Measurements from ENCODE around the gene DNMT3L.
"Not testable (repeated sequence)": the region's sequence is repeated elsewhere in the genome, so short reads cannot be mapped to it uniquely, and the experiment has no call there.

DNMT3L gene

DNA sequence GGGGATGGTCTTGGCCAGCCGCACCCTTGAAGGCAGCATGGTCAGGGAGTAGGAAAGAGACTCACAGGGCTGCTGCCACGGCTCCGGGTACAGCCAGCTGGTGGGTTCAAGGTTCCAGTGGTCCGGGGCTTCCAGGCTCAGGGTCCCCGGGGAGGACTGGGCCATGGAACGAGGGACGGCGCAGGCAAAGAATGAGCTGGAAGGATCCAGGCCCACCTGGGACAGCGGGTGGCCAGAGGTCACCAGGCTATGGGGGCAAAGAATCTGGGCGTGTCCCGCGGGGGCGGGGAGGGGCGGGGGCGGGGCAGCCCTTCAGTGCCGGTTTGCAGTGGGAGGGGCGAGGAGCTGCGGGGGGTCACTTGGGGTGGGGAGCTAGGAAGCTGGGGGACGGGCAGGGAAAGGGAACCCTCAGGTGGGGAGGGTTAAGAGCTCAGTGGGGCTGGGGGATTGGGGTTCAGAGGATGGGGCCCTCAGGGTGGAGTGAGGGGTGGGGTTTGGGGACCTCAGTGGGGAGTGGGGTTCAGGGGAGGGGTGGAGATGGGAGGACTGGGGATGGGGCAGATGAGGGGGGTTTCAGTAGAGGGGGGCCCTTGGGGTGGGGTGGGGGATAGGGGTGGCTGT, at the start of gene DNMT3L:
Gene DNMT3L (minus strand): TSS at position 223 of the 621 bp plus-strand sequence. CDS start 638 bp downstream, outside the sequence.
- DNase-seq (ENCODE audit: low spot score), result no peak

DNA sequence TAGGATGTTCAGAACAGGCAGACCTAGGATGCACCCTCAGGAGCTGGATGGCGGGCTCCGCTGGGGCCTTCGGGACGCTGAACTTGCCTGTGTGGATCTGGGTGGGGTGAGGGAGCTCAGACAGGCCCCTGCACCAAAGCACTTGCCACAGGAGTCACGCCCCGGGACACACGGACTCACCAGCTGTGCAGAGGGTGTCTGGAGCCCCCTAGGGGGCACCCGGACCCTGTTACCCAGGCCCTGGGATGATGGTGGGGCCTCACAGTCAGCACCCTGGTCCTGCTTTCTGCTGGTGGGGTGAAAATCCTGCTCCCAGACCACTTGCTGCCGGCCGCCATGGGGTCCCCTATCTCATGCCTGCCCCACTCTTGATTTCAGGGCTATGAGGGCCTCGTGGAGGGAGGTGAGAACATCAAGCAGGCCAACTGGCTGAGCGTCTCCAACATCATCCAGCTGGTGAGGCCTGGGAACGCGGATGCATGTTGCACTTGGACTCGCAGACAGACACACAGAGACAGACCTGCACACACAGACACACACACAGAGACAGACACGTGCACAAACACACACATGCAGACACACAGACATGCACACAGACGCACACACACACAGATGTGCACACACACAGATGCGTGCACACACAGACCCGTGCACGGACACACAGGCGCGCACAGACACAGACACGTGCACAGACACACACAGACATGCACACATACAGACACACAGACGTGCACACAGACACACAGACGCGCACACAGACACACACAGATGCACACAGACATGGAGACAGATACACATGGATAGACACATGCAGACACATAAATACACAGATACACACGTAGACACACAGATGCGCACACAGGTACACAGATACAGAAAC, 49.2 kb upstream of the DNMT3L start:
- no peak for DNase-seq (ENCODE audit: low spot score)

DNA sequence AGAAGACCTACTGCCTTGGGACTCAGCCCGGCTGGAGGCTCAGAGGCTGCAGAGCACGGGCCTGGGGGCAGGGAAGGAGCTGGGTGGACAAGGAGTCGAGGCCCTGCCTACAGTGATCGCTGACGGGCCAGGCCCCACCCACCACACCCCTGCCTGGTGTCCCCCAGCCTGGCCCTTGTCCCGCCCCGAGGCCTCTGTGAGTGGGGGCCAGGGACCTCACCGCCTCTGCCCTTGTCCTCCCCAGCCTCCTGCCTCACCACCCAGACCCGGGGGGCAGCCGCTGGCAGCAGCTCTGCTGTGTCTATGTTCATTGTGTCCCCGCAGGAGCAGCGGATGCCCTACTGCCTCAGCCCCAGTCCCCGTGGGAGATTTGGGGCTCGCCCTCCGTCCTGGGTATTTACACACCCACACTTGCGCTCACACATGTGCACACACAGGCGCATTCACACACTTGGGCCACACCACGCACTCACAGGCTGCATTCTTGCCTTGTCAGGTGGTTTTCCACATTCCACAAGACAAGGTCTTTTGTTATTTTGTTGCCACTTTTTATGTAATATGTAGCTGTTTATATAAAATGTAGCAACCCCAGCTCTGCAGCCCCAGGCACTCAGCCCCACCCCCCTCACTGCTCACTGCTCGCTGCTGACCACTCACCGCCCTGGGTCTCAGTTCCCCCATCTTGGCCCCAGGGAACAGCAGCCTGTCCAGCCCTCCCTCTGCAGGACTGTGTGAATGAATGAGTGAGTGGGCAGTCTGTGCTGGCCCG, 45.4 kb upstream of the DNMT3L start:
- DNase-seq (ENCODE audit: low spot score), result no peak

DNA sequence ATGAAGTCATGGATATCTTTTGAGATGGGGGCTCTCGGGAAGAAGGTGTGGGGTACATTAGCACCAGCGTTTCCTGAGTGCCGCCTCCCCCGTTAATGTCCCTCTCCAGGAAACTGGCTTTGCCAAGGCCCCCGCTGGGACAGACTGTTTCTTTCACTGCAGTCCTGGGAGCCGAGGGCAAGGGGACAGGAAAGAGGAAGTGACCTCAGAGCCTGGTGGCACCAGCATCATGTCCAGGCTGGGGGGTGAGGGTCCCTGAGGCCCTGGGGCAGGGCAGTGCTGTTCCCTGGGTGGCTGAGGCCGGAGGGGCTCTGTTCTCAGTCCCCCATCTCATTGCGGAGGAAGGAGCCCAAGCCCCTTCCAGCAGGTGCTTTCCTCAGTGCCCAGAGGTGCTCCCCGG, 44.0 kb upstream of the DNMT3L start:
- DNase-seq (ENCODE audit: low spot score), result no peak

DNA sequence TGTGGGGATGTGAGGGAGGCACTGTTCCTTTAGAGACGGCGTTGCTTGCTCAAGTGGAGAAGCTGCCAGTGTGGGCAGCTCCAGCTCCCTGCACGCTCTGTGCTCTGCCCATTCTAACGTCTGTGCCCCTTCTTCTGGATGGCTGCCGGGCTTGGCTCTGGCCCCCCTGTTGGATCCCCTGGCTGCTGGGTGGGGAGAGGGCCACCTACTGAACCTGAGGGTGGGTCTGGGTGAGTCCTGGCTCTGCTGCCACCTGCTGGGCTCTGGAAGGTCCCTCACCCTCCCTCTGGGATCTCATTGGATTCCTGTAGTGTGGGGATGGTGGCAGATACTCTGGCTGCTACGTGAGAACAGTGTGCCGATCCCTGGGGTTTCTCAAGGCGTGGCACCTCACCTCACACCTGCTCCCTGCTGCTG, 43.2 kb upstream of the DNMT3L start:
- DNase-seq (ENCODE audit: low spot score), result peak; percentile 67

DNA sequence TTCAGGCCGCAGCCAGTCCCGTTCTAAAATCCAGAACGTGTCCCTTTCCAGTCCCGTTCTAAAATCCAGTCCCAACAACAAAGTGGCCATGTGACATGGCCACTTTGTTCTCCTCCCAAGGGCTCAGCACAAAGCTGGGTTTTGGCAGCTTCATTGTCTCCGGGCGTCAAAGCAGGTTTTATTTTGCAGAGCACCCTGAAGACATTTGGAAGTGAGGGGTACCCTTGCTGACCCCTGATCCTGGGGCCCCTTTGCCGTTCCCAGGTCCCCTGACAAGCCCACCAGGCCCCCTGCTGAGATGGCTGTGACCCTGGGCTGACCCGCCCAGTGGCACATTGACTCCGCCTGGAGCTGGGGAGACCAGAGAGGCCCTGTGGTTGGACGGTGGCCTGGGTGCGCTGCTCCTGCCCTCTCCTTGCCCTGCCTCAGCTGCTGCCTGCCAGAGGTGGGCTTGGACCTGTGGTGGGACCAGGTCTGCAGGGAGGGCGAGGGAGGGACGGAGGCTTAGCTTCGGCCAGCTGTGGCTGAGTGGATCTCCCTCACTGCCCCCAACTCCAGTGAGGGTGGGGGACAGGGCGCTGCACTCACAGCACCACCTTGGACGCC, 42.4 kb upstream of the DNMT3L start:
- DNase-seq (ENCODE audit: low spot score), result no peak

DNA sequence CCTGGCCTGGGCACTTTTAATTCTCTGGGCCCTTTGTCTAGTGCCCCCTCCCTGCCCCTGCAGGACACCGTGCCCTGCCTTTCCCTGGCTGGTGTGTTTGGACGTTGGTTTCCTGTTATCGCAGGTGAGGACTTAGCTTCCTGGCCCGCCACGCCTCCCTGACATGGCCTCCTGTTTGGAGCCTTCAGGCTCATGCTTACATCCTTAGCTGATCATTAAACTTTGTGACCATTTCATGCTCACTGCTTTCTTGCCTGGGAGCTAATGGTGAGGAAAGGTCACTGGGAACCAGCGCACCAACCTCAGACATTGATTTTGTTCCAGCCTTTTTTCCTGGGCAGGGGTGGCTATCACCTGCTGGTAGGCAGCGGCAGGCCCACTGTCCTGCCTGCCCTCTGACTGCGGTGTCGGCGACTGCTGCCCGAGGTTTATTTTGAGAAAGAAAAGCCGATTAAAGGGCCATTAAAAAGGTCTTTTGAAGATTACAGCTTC, 41.8 kb upstream of the DNMT3L start:
- DNase-seq (ENCODE audit: low spot score), result no peak

DNA sequence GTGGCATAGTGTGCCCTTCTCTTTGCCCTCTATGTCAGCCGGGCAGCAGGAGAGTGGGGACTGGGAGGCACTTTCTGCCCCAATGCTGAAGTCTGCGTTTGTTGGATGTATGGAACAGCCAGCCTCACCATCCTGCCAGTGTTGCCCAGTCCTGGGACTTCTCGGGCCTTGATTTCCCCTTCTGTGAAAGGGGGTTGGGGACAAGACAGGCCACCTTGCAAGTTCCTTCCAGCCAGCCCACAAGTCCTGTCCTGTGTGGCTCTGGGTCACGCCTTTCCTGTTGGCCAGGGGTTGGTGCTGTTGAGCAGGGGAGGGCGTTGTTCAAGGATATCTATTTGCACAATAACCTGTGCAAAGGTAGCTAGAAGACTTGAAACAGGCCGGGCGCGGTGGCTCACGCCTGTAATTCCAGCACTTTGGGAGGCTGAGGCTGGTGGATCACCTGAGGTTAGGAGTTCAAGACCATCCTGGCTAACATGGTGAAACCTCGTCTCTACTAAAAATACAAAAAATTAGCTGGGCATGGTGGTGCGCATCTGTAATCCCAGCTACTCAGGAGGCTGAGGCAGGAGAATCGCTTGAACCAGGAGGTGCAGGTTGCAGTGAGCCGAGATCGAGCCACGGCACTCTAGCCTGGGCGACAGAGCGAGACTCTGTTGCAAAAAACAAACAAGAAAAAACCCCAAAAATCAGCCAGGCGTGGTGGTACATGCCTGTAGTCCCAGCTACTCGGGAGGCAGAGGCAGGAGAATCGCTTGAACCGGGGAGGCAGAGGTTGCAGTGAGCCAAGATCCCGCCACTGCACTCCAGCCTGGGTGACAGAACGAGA, 41.1 kb upstream of the DNMT3L start:
- DNase-seq (ENCODE audit: low spot score), result not testable (repeated sequence)

DNA sequence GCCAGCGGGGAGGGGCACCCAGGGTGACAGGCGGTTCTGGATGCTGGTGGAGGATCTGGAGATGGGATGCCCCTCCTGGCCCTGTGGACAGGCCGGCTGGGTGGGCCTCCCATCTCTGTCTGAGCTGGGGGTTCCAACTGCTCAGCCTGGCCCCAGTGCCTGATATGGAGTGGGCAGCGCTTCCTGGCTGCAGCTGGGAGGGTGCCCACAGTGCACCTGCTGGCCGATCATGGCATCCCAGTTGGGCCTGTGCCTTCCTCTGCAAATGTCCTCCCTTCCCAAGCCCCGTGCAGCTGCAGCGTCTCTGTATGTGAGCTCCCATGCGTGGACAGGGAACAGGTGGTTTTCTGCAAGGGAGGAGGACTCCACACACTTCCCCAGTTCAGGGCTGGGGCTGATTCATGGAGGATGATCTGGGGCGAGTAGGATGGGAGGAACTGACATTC, 40.3 kb upstream of the DNMT3L start:
- no peak for DNase-seq (ENCODE audit: low spot score)

DNA sequence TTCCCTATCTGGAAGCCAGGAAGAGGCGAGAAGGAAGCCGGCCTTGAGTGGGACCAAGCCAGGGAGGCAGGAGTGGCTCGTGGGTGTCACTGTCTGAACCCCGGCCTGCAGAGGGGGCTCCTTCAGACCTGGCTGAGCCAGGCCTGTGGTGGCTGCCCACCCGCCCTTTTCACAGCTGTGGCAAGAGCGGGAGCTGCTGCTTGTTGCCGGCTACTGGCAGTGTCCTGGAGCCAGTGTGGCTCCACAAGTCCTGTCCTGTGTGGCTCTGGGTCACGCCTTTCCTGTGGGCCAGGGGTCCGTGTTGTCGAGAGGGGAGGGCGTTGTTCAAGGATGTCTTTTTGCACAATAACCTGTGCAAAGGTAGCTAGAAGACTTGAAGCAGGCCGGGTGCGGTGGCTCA, 39.4 kb upstream of the DNMT3L start:
- no peak for DNase-seq (ENCODE audit: low spot score)

DNA sequence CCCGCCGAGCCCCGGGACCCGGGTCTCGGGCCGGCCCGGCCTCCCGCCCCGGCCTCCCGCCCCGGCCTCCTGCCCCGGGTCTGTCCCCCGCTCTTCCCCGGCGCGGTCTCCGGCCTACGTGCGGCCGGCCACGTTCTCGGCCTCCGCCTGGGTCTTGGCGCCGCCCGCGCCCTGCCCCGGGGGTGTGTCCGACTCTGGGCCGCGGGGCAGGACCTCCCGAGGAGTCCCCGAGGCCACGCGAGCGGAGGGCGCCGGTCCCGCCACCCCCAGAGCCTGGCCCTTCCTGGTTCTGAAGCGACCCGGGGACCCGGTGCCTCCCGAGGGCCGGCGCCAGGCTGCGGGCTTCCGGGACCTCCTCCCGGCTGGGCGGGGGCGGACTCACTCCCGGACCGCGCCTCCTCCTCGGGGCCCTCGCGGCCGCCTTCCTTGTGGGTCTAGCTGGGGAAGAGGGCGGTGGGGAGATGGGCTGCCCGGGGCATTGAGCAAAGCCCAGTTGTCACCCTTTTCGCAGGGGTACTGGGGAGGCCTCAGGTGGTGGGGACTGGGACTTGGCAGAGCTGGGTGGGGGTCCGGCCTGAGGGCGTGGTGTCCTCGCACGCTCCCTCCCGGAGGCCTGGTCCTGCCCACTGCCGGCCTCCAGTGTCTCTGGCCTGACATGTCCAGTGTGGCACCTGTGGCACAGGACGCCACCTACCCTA, 38.7 kb upstream of the DNMT3L start:
- peak; percentile 92 for DNase-seq (ENCODE audit: low spot score)

DNA sequence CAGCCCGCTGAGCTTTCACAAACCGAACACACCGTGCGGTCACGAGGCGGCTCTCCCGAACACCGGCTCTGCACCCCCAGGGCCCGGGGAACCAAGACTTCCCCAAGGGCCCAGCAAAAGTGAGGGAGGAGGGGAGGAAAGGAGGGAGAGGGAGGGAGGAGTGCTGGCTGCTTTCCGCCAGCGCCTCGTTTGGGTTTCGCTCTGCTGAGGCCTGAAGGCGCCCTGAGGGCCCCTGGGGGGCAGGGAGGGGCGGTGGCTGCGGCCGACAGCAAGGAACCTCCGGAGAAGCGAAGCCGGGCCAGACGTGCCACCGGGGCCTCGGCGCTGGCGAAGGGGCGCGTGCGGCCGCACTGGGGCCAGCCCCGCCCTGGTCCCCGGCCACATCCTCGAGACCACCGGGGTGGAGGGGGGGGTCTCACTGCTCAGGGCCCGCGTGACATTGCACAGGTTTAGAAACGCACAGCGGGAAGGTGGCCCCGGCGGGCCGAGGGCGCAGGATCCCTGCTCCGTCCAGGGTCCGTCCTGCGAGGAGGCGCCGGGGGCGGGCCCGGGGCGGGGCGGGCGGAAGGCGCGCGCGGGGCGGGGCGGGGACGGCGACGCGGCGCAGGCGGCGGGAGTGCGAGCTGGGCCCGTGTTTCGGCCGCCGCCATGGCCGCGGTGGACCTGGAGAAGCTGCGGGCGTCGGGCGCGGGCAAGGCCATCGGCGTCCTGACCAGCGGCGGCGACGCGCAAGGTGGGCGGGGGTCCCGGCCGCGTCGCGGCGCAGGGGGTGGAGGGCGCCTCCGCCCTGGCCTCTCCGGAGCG, 38.0 kb upstream of the DNMT3L start, which contains the start of gene PFKL:
Gene PFKL (plus strand): TSS at position 596 of the 804 bp plus-strand sequence. CDS start 53 bp downstream, at position 649.
- DNase-seq (ENCODE audit: low spot score), result peak; percentile 96

DNA sequence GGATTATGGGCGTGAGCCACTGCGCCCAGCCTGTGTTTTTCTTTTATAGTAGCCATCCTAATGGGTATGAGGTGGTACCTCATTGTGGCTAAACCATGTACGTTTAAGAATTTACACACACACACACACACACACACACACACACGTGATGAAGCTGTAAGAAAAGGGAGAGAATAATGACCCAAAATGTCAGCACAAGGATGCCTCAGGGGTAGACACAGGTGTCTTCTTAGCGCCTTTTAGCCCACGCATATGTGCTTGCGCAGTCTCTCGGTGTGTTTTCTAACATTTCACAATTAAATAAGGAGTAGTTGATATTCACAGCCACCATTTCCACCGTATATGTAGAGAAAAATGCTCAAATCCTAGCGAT, 37.4 kb upstream of the DNMT3L start:
- no peak for DNase-seq (ENCODE audit: low spot score)

DNA sequence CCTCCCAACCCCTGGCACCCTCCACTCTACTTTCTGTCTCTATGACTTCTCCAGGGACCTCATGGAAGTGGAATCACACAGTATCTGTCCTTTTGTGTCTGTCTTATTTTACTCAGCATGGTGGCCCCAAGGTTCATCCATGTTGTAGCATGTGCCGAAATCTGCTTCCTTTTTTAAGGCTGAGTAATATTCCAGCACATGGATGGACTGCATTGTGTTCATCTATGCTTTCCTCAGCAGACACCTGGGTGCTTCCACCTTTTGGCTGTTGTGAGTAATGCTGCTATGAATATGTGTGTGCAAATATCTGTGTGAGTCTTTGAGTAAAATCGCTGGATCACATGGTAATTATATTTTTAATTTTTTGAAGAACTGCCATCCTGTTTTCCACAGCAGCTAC, 36.6 kb upstream of the DNMT3L start:
- DNase-seq (ENCODE audit: low spot score), result no peak

DNA sequence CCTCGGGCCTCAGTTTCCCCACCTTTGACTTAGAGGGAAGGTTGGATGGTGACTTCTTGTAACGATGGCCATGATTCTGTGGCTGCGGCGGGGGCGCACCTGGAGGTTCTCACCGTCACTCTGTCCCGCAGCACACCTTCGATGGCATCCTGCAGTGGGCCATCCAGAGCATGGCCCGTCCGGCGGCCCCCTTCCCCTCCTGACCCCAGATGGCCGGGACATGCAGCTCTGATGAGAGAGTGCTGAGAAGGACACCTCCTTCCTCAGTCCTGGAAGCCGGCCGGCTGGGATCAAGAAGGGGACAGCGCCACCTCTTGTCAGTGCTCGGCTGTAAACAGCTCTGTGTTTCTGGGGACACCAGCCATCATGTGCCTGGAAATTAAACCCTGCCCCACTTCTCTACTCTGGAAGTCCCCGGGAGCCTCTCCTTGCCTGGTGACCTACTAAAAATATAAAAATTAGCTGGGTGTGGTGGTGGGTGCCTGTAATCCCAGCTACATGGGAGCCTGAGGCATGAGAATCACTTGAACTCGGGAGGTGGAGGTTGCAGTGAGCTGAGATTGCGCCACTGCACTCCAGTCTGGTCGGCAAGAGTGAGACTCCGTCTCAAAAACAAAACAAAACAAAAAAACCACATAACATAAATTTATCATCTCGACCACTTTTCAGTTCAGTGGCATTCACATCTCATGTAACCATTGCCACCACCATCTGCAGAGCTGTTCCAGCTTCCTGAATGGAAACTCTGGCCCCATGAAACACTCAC, 36.0 kb upstream of the DNMT3L start:
- DNase-seq (ENCODE audit: low spot score), result peak; percentile 94

DNA sequence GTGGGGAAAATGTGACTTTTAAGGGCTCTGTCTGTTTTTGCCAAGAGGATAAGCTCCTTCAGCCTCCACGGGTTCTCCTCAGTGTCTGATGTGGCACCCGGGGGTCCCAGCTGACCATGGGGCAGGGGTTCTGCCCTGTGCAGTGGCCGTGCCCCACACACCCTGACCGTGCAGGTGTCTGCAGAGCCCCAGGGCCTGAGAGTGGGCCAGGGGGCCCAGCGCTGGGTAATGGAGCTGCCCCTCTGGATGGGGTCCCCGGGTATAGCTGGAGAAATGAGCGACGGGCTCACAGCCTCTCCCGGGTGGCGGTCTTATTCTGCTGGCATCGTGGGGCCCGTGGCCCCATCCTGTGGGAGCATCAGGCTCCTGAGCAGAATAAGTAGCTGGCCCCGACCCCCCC, 35.2 kb upstream of the DNMT3L start:
- DNase-seq (ENCODE audit: low spot score), result no peak

DNA sequence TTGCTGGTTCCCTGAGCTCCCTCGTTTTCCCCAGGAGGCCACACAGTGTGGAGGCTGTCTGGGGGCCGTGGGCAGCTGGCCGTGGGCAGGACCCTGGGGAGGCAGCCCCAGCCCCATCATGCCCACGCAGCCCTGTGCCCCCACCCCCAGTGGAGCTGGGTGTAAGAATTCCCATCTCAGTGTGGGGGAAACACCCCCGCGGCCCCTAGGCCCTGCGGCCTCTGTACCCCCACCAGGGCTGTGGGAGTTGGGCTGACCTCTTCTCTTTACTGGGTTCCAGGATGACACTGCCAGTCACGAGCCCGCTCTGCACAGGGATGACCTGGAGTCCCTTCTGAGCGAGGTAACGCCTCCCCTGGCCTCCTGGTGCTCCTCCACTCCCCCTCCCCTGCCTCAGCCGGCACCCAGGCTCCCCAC, 34.4 kb upstream of the DNMT3L start:
- no peak for DNase-seq (ENCODE audit: low spot score)

DNA sequence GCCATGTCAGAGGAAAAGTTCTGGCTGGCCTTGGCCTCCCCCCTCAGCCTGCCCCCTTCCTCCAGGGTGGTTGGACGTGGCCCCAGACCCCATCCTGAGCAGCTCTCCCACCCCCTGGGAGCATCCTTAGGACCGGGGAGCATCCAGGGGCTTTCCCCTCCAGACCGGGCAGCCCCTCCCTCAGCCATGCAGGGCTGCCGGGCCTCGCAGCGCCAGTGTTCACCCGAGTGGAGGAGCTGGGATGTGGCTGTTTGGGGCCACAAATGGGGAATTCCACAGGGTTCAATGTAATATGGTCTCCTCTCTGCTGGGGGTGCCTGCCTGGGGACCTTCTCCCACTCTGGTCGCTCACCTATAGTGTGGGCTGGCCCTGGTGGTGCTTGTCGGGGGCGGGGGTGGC, 33.9 kb upstream of the DNMT3L start:
- DNase-seq (ENCODE audit: low spot score), result no peak

DNA sequence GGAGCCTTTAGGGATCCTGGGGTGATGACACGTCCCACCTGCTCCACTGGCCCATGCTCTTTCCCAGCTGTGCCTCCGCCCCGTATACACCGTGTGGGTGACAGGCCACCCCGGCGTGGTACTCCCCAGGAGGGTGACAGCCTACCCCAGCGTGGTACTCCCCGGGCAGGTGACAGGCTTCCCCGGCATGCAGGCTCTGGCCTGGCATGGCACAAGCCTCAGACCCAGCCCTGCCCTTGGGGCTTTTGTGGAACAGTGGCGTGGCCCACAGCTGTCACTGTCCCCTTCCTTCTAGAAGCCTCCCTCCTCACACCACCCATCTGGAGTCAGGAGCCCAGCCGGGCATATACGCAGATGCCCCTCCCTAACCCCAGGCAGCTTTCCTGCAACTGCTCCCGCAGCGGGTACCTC, 33.5 kb upstream of the DNMT3L start:
- no peak for DNase-seq (ENCODE audit: low spot score)
